IMR-90 (cell line): Measurements from ENCODE around the gene TCEAL3. TPM values are rescaled to one million over a fixed set of nuclear protein-coding genes. Genes with fewer than 3 reads are reported as not detected.
A peak's percentile ranks its signal among the peaks of the same experiment; 100 is the strongest.
"Not testable (repeated sequence)": the region's sequence is repeated elsewhere in the genome, so short reads cannot be mapped to it uniquely, and the experiment has no call there.

Experiments
- ATAC-seq: fragments of 200-7000 bp; cut with Tn5 transposase; 2 replicates; pipeline ENCODE4 v1.9.1; 2020; ENCODE audit warnings: low read depth, mild to moderate bottlenecking, moderate library complexity
- BruUV-seq: library from RNA; stranded (reverse); fragments of 400-500 nt; replicated peaks from 2 replicates; lab custom pipeline; 2021; lab: Mats Ljungman, UMichigan
- CTCF ChIA-PET: fragments of 300-600 bp; formaldehyde crosslinking; extraction: SDS; loops from one replicate; lab custom pipeline; 2021; ENCODE audit warnings: antibody characterized with exemption; lab: Yijun Ruan, JAX
- POLR2A ChIA-PET: fragments of 300-600 bp; sonication (Branson Sonifier 250); formaldehyde crosslinking; loops from one replicate; lab custom pipeline; 2022; ENCODE audit warnings: antibody characterized with exemption; ENCODE audit not compliant: unreplicated experiment; lab: Charles Lee
- DNase-seq: peaks from one replicate; pipeline ENCODE4 v3.0.0; 2013
- H2AFZ ChIP-seq: replicated peaks from 2 replicates; pipeline ENCODE3; 2013; ENCODE audit warnings: low read length, mild to moderate bottlenecking; ENCODE audit not compliant: poor library complexity
- H2AK5ac ChIP-seq: 2 replicates; pipeline ENCODE4 v1.6.1; 2013; ENCODE audit warnings: low read depth, low read length, inconsistent platforms
- H2AK9ac ChIP-seq: replicated peaks from 2 replicates; pipeline ENCODE3; 2013; ENCODE audit warnings: mild to moderate bottlenecking, low read depth, low read length, moderate library complexity; ENCODE audit not compliant: poor library complexity
- H2BK120ac ChIP-seq: 2 replicates; pipeline ENCODE4 v1.6.1; 2013; ENCODE audit warnings: low read depth, low read length, inconsistent platforms
- H2BK15ac ChIP-seq: 3 replicates; pipeline ENCODE4 v1.6.1; 2013; ENCODE audit warnings: low read depth, low read length, inconsistent platforms
- H2BK20ac ChIP-seq: 2 replicates; pipeline ENCODE4 v1.6.1; 2013; ENCODE audit warnings: low read depth, mild to moderate bottlenecking, inconsistent platforms, low read length, moderate library complexity
- H2BK5ac ChIP-seq: 2 replicates; pipeline ENCODE4 v1.6.1; 2013; ENCODE audit warnings: mild to moderate bottlenecking, low read depth, low read length, inconsistent platforms; ENCODE audit not compliant: poor library complexity, severe bottlenecking
- H3K14ac ChIP-seq: replicated peaks from 2 replicates; pipeline ENCODE4 v1.6.1; 2013; ENCODE audit warnings: low read depth, low read length, inconsistent platforms
- H3K18ac ChIP-seq: 2 replicates; pipeline ENCODE4 v1.6.1; 2013; ENCODE audit warnings: low read depth, low read length, control low read depth
- H3K23ac ChIP-seq: 2 replicates; pipeline ENCODE4 v1.6.1; 2013; ENCODE audit warnings: low read depth, low read length, inconsistent platforms
- H3K27ac ChIP-seq: 2 replicates; pipeline ENCODE4 v1.5.1; 2013; ENCODE audit warnings: mild to moderate bottlenecking, control low read depth, low read length; ENCODE audit not compliant: insufficient read depth
- H3K27me3 ChIP-seq: 2 replicates; pipeline ENCODE4 v1.6.1; 2013; ENCODE audit warnings: low read length; ENCODE audit not compliant: control insufficient read depth, insufficient read depth
- H3K36me3 ChIP-seq: 2 replicates; pipeline ENCODE4 v1.6.1; 2013; ENCODE audit warnings: low read length, mixed read lengths; ENCODE audit not compliant: control insufficient read depth, insufficient read depth
- H3K4ac ChIP-seq: 2 replicates; pipeline ENCODE4 v1.6.1; 2013; ENCODE audit warnings: low read depth, low read length, inconsistent platforms
- H3K4me1 ChIP-seq: 2 replicates; pipeline ENCODE4 v1.6.1; 2013; ENCODE audit warnings: low read length, mixed read lengths; ENCODE audit not compliant: control insufficient read depth, insufficient read depth
- H3K4me2 ChIP-seq: 2 replicates; pipeline ENCODE4 v1.6.1; 2013; ENCODE audit warnings: low read depth, mild to moderate bottlenecking, control low read depth, low read length, moderate library complexity
- H3K4me3 ChIP-seq: 2 replicates; pipeline ENCODE4 v1.5.1; 2013; ENCODE audit warnings: low read depth, mild to moderate bottlenecking, control low read depth, low read length, moderate library complexity; ENCODE audit not compliant: insufficient read depth
- H3K56ac ChIP-seq: 2 replicates; pipeline ENCODE4 v1.6.1; 2013; ENCODE audit warnings: low read length, inconsistent platforms; ENCODE audit not compliant: insufficient read depth; ENCODE audit errors: extremely low read depth
- H3K79me1 ChIP-seq, 2 experiments: 2 replicates each; pipeline ENCODE4 v1.6.1; 2013; ENCODE audit warnings: low read length in 2 of 2, inconsistent platforms in 1 of 2, low read depth in 1 of 2
- H3K9ac ChIP-seq: 2 replicates; pipeline ENCODE4 v1.6.1; 2013; ENCODE audit warnings: low read depth, low read length, control low read depth
- H3K9me1 ChIP-seq: 2 replicates; pipeline ENCODE4 v1.6.1; 2013; ENCODE audit warnings: low read length, inconsistent platforms; ENCODE audit not compliant: insufficient read depth
- H3K9me3 ChIP-seq: 2 replicates; pipeline ENCODE4 v1.6.1; 2013; ENCODE audit warnings: low read length; ENCODE audit not compliant: control insufficient read depth, insufficient read depth
- H4K20me1 ChIP-seq: 2 replicates; pipeline ENCODE4 v1.6.1; 2013; ENCODE audit warnings: low read length, inconsistent platforms; ENCODE audit not compliant: insufficient read depth
- H4K5ac ChIP-seq: 2 replicates; pipeline ENCODE4 v1.6.1; 2013; ENCODE audit warnings: mild to moderate bottlenecking, low read depth, low read length, control low read depth
- H4K8ac ChIP-seq, 2 experiments: 2 replicates each; pipeline ENCODE4 v1.6.1; 2013; ENCODE audit warnings: low read depth in 2 of 2, low read length in 2 of 2, control low read depth in 1 of 2, inconsistent platforms in 1 of 2
- H4K91ac ChIP-seq: 2 replicates; pipeline ENCODE4 v1.6.1; 2013; ENCODE audit warnings: low read depth, low read length, inconsistent platforms; ENCODE audit not compliant: insufficient read depth
- CEBPB ChIP-seq: IDR thresholded peaks from 2 replicates; pipeline ENCODE4 v1.6.1; 2012; ENCODE audit warnings: low read depth, low read length, improper control_type of control experiment
- WGBS, 2 experiments: methylation state at CpG; one replicate each; pipeline versions ENCODE4 v1.1.5 to v1.1.7; 2013; ENCODE audit warnings: missing lambda C conversion rate in 2 of 2; ENCODE audit not compliant: insufficient read length in 1 of 2; ENCODE audit errors: extremely low coverage in 2 of 2; 5-methylcytosine and 5-hydroxymethylcytosine counted together
- dilution Hi-C: fragments of 300-500 bp; cut with HindIII; formaldehyde crosslinking; loops from one replicate; pipeline ENCODE4 v1.14.3; 2018; ENCODE audit warnings: low sequenced_read_pairs; ENCODE audit not compliant: unreplicated experiment
- in situ Hi-C: fragments of 300-500 bp; cut with MboI; formaldehyde crosslinking; loops from 3 replicates; pipeline ENCODE4 v1.14.3; 2019; ENCODE audit warnings: low sequenced_read_pairs, inconsistent platforms, mixed read lengths
- intact Hi-C: fragments of 100-400 bp; cut with micrococcal nuclease; formaldehyde crosslinking; loops from 2 replicates; pipeline ENCODE4 v1.10.0; 2022
- polyA plus RNA-seq, 3 experiments: library from polyadenylated mRNA; depleted of rRNA; stranded (reverse); fragments of >200 nt; gene quantifications; 2 replicates each; pipeline ENCODE4 v1.2.3, GENCODE V29; 2012; ENCODE audit warnings: low replicate concordance in 1 of 3
- total RNA-seq: library from RNA; depleted of rRNA; stranded (reverse); fragments of >200 nt; gene quantifications from 2 replicates; pipeline ENCODE4 v1.2.3, GENCODE V29; 2012

The TCEAL3 gene
- total and polyA plus RNA-seq, 2 of the 4 experiments (the other 2 are of a cell fraction), result 3.2 to 24.2 TPM

DNA sequence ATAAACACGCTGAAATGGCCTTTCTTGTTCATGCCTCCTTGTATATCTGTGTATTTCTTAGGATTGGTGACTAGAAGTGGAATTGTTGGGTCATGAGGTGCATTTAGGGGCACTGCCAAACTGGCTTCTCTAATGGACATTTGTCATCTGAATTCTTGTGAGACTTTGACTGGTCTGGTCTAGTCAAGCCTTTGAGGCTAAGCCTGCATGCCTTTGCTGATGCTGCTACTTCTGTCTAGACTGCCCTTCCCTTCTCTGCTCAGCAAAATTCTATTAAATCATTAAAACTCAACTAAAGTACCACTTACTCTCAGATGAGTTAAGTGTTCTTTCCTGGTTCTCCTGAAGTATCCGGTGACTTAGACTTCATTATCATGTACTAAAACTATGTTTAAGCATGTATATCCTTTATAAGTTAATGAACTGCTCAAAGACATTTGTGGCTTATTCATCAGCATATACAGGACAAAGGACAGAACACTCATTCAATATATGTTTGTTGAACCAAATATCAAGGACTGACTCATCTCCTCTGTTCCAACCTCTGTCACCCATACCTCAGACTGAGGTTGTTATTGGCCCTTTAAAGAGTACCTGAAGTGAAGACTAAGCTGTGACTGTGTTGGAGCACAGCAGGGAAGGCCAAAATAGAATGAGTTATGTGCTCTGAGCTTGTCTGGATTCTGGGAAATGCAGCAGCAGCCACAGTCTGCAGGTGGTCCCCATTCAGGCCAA is 30.0 kb downstream of the TCEAL3 start (continued):
- no peak for TF ChIP-seq CEBPB

DNA sequence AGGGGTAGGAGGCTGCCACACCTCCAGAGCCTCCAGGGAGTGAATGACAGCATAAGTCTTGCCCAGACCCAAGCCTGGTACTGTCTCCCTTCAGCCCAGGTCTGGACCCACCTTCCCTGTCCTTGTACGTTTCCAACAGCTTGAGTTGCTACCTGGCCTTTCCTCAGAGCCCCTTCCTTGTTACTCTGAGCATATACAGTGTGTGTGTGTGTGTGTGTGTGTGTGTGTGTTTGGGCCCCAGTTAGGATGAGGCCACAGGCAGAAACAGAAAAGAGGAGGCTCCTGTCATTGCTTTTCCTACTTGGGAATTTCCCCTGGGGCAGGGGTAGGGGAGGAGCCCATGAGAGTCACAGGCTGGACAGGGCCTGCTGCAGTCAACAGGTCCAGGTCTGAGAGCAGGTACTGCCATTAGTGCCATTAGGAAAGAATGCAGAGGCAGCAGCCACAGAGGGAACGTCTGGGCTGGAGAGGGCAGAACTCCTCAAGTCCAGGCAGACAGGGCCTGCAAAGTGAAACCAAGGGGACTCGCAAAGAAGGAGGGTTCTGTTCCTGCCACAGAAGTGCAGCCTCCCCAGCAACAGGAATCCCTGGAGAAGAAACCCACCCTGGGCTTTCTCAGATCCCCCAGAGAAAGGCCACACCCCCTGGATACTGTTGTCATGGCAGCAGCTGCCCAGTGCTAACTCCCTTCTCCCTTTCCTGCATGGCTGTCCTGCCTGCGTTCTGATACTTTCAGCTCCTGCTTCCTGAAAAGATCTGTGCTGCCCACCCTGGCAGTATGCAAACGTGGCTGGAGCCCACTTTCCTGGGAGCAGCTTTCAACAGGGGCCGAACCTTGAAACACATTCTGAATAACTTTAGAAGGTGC is 30.9 kb downstream of the TCEAL3 start:
- H4K20me1 ChIP-seq, H3K9ac ChIP-seq, H3K27ac ChIP-seq, H2BK20ac ChIP-seq, H3K14ac ChIP-seq, H4K8ac ChIP-seq, POLR2A ChIA-PET, H3K36me3 ChIP-seq, BruUV-seq, H3K9me3 ChIP-seq, H3K9me1 ChIP-seq, H4K91ac ChIP-seq, dilution Hi-C loops, H3K56ac ChIP-seq, H3K18ac ChIP-seq, H3K27me3 ChIP-seq, H2BK120ac ChIP-seq, in situ Hi-C loops, H2BK5ac ChIP-seq, H2AK9ac ChIP-seq, H3K4me3 ChIP-seq, H3K23ac ChIP-seq, H4K5ac ChIP-seq, H3K4me1 ChIP-seq, DNase-seq, H3K79me1 ChIP-seq, H2BK15ac ChIP-seq: not testable (repeated sequence)
- WGBS, 2 experiments, result 0% methylated on average over 1 of the region's 6 CpGs; no CpG with 5 or more reads in 1 of the 2 experiments
- peak overlapping the region; percentile 76; the same call in 1 of the 2 replicates for H3K4me2 ChIP-seq
- ATAC-seq, result peak; percentile 56
- peak overlapping the region; percentile 60 for H2AFZ ChIP-seq
- intact Hi-C loops, result loop anchor here (10.0 kb wide), 1 partner anchor 64 kb away; no protein-coding TSS in a partner anchor
- peak overlapping the region; percentile 18; the same call in 1 of the 2 replicates for H3K4ac ChIP-seq
- peak overlapping the region; percentile 58 for H2AK5ac ChIP-seq
- CTCF ChIA-PET, result interaction anchor here (1.5 kb wide), 1 partner anchor 9 kb away, joined by 5 read pairs; no protein-coding TSS in a partner anchor
